GM21381 (cell line): ENCODE data around the gene ITPR2.
A peak's percentile ranks its signal among the peaks of the same experiment; 100 is the strongest.

Experiments
- ATAC-seq: cut with Tn5 transposase; IDR thresholded peaks from one replicate; pipeline ENCODE4 v1.9.1; 2021; ENCODE audit warnings: mild to moderate bottlenecking, moderate library complexity; ENCODE audit not compliant: unreplicated experiment

The ITPR2 gene

GRCh38 chr12:26825459-26826016 lies 7.5 kb downstream of the ITPR2 start:
- no peak for ATAC-seq

DNA sequence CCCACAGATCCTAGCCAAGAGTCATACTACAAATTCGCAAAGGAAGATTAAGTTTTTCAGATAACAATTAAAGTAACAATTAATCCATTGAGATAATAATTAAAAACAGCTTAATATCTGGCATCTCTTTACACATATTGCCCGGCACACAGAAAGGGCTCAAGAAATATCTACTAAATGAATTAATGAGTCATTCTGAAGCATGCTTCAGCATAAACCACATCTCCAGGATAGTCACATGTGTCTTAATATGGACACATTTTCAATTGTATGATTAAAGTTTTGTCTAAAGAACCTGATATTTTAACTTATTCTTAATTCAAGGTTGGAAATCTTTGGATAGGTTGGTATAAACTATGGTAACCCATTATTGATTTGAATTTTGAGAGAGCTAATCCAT lies 9.6 kb downstream of the ITPR2 start:
- ATAC-seq: no peak

DNA sequence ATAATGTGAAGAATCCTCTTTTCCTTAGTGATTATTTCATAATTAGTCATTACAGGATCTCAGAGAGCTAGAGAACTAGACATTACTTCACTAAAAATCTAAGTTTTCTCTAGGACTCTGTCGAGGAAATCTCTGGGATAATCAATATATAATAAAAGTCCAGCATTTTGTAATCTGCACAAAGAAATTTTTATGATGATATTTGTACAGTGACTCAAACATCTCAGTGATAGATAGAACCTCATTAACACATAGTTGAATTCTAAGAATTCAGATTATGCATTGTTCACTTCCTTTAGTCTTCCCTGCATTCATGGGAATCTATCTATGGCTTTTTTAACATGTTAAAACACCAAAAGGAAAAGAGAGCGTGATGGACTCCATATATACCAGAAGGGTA lies 11.0 kb downstream of the ITPR2 start:
- no peak for ATAC-seq

- no peak for ATAC-seq
Observed at GRCh38 chr12:26821212-26821701, 11.7 kb downstream of the ITPR2 start.

DNA sequence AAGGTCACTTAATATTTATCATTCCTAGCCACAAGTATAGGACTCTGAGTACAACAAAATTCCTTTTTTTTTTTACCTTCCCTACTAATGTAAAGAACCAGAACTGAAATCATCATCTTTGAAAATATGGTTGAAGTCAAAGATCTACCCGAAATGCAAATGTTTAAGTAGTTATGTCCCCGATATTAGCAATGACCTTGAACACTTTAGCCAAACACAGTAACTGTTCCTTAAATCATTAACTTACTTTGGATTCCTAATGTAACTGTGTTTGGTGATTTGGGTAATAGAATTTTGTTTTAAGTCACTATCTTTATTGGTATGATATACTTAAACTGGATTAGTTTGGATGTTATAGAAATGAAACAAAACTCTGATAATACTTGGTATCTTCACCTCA lies 14.4 kb downstream of the ITPR2 start:
- ATAC-seq: no peak

DNA sequence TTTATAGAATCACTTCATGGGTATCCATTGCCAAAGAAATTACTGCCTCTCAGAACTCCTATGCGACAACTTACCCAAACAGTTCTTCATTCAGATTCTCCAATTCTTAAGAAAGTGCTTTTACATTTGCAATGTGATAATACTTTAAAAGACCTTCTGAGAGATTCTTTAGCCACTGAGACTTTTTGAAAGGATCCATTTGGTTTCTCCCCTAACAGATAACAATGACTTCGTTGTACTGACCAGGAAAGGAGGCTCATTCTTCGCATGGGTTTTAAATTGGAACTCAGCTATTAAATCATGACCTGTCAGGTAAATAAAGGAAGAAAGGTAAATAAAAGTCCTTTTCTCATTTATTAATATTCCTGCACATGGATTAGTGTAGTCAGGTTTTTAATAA lies 14.8 kb downstream of the ITPR2 start:
- no peak for ATAC-seq

DNA sequence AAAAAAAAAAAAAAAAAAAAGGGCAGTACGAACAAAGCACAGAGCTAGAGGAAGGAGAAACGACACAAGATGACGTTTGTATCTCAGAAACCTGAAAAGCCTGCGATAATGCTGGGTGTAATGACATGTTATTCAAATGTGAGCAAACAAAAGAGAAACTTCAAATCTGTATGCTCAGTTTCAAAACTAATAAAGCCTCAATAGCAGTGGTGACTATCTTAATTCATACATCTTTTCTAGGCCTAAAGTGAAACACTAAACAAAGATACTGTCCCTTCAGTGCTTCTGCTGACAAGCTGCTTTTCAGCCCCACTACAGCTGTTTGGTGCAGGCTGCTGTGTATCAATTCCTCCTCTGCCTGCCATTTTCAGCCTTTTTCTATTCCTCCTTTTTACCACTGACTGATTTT lies 15.8 kb downstream of the ITPR2 start:
- peak; percentile 82 for ATAC-seq

DNA sequence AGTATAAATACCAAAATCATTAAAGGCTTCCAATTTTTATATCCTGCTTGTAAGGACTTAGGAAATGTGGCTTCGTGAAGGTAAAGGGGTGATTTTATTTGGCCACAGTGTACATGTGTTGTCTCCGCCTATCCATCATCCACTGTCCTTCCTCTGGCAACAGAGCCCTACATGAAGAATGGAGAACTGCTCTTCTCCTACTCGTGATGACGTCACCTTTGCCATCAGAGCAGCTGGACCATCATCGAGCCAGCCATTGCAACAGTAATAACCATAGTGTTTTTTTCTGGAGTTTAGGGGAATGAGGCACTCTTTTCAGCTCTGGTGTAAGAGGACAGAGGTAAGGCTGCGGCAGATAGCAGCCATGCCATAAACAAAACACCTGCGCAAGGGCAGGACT lies 19.2 kb downstream of the ITPR2 start:
- no peak for ATAC-seq

DNA sequence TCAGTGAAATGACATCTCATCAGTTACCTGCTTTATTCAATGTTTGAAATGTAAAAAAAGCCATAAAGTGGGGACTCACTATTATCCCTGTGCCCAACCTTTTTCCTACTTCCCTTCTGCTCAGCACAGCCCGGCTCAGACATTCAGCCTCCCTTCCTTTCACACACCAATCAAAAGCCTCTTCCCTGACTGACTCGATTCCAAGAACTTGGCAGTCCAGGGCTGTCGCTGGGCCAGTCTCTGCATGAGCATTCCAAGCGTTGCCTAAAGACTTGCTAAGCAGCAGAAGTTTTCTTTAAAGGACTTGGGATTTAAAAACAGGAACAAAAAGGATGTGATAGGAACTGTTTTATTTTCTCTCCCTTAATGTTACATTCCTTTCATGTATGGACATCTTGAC lies 22.7 kb downstream of the ITPR2 start:
- ATAC-seq: no peak

GRCh38 chr12:26809611-26810285 lies 23.2 kb downstream of the ITPR2 start:
- no peak for ATAC-seq

DNA sequence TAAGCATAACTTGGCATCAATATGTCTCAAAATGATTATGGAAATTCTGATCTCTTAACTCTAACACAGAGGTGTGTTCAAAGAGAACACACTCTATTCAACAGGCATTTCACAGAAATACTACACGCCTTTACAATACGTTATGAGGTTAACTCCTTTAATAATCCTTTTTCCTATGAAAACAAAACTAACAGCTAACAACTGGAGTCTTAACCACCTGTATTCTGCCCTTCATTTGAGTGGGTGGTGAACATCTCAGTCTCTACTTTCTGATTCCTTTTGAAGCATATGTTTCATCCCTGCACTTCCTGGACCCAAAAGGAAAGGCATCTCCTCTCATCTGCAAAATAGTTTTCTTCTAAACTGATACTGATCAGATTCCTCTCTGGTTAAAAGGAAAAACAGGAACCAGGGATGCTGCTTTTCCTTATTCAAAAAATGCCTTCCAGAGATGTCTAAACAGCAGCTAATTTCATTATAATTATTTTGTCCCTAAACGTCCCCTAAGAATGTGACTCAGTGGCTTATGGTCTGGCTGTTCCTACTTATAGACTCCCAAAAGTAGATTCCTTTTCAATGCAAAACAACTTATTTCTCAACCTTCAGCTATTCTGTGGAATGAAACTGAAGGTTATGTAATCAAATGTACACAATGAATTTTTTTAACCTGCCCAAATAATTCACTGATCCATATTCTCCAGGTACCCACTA lies 24.1 kb downstream of the ITPR2 start:
- no peak for ATAC-seq

- no peak for ATAC-seq
Observed at GRCh38 chr12:26807292-26807691, 25.7 kb downstream of the ITPR2 start.

- no peak for ATAC-seq
Observed at GRCh38 chr12:26806556-26806955, 26.4 kb downstream of the ITPR2 start.

- no peak for ATAC-seq
Observed at GRCh38 chr12:26805401-26805971, 27.5 kb downstream of the ITPR2 start.

DNA sequence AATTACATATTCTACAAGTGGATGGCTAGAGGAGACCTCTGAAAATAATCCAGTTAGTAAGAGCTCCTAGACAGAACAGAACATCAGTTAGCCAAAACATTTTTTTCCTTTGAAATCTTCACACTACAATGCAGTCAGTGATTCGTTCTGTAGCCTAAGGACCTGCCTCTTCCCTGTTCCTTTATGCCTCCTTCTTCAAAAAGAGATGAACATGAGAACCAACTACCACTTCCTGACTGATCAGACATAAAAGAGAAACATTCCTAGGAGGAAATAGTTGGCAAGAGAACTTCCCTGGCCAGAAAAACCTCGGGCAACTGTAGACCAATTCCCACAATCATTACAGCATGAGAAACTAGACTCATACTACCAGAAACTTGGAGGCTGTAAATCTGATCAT lies 29.4 kb downstream of the ITPR2 start:
- no peak for ATAC-seq

- ATAC-seq: no peak
Observed at GRCh38 chr12:26801486-26801885, 31.5 kb downstream of the ITPR2 start.

DNA sequence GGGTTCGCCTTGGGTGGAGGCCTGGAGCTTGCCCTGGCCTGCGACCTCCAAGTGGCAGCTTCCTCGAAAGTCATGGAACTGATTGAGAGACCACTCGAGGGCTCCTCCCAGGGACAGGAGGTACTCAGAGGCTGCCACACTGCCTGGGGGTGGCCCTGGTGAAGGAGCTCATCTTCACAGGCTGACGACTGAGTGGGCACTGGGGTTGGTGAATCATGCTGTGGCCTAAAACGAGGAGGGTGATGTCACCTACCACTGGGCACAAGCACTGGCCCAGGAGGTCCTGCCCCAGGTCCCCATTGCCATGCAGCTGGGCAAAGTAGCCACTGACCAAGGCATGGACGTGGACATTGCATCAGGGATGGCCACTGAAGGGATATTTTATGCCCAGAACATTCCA lies 32.1 kb downstream of the ITPR2 start:
- ATAC-seq: no peak

GRCh38 chr12:26800347-26800746 lies 32.6 kb downstream of the ITPR2 start:
- ATAC-seq: no peak

DNA sequence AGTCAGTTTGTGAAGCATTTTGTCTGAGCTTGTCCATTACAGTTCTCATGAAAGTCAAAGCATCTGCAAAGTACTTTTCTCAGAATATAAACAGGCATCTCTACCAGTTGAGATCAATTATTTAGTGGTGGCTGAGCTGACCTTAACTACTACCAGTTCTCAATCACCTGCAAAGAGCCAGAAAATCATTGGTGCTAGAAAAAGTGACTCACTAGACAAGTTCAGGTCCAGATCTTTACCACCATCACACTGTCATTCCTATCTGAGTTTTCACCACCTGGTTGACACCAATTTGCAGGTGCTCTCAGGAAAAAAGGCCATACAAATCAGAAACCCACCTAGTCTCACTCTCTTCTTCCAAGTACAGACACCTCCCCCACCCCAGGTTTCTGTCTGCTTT lies 33.3 kb downstream of the ITPR2 start:
- no peak for ATAC-seq

DNA sequence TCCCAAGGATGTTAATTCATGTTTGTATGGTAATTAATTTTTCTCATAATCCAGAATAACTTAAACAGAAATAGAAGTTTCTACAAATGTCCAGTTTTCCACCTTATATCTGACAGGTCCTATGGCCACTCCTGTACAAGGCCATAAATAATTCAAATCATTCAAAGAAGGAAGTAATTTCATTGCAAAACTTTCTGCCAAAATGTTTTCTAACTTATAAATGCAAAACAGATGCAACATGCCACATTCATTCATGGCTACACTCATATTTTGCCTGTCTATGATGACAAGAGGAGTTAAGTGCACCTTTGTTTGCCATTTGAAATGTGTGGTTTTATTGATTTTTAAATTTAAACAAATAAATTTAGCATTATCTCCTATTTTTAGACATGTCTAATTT lies 34.4 kb downstream of the ITPR2 start:
- no peak for ATAC-seq

DNA sequence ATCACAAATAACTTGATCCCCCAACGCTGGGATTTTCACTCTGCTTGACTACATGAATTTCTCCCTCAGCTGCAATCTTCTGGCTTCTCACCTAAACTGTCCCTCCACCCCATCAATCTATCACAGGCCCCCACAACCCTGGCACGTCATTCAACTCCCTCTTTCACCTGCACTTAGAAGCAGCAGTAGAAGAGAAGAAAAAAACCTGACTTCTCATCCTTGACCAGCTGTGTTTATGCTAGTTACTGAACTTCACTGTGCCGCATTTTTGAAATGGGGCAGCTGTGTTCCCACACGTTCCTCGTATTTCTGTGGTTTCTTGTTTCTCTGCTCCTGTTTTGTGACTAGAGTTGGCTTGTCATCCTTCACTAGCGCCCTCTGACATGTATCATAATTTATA lies 35.0 kb downstream of the ITPR2 start:
- ATAC-seq: no peak

DNA sequence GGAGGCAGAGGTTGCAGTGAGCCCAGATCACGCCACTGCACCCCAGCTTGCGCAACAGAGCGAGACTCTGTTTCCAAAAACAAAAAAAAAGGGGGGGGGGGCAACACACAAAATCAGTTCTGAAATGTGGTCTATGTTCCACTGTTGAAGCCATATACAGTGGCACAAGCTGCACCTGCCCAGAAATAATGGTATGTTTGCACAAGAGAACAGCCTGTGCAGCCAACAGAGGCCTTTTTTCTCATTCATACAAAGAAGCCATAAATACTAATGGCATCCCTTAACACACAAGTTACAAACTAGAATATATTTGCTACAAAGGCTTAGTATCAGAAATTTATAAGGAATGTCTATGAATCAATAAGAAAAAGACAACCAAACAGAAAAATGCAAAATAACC lies 37.1 kb downstream of the ITPR2 start:
- ATAC-seq: no peak
